ENCODE data around the gene NDC80. TPM values are rescaled to one million over a fixed set of nuclear protein-coding genes. Genes with fewer than 3 reads are reported as not detected.

NDC80 gene
- total and polyA plus RNA-seq, 9 of the 15 experiments (the other 6 are each of a cell fraction or from before 2014, with no cell fraction given): 65.2 to 97.9 (median 83.3) TPM

GRCh38 chr18:2617401-2617998, 46.1 kb downstream of the NDC80 start:
- ATAC-seq: no peak

More at GRCh38 chr18:2617401-2617998, 46.1 kb downstream of the NDC80 start:
- Histone ChIP-seq H3K9ac (ENCODE audit: insufficient read depth in 1 of 2, low read depth in 2 of 2, low read length in 2 of 2) (no peak overlapping the region), H3K4me1 (replicated peaks in 1 of 2; ENCODE audit: control insufficient read depth in 2 of 2, insufficient read depth in 2 of 2, low read length in 2 of 2) (no peaks in the 10 kb centered on the region), H3K4me3 (no peak overlapping the region), H2AFZ (ENCODE audit: low read depth, low read length) (no peak overlapping the region), H3K4me2 (ENCODE audit: insufficient read depth, low read length) (no peak overlapping the region), H3K9me1 (ENCODE audit: control insufficient read depth, insufficient read depth, low read length) (no peaks in the 10 kb centered on the region), H3K27ac (ENCODE audit: extremely low read depth, low read depth, low read length) (no peak overlapping the region), H3K9me3 (replicated peaks; ENCODE audit: control insufficient read depth, insufficient read depth, low read depth, low read length) (no peaks in the 10 kb centered on the region), H4K20me1 (replicated peaks; ENCODE audit: control insufficient read depth, insufficient read depth, low read length) (no peaks in the 10 kb centered on the region), H3K79me2 (ENCODE audit: control insufficient read depth, insufficient read depth, low read length) (no peaks in the 10 kb centered on the region), H3K36me3 (ENCODE audit: control insufficient read depth, insufficient read depth, low read length) (peaks cover 29% of the 10 kb centered on the region; the same call in 2 of the 3 replicates), H3K27me3 (ENCODE audit: control insufficient read depth in 2 of 2, insufficient read depth in 2 of 2, low read length in 2 of 2) (no peaks in the 10 kb centered on the region)
- FAIRE-seq (no peak), DNase-seq (ENCODE audit: extremely low read depth in 1 of 4, low spot score in 3 of 4) (no peak)
- CTCF ChIA-PET (ENCODE audit: low intra/inter-chr PET ratio): no interaction called here
- 75% methylated on average over 4 of the region's 4 CpGs for WGBS (ENCODE audit: insufficient coverage, low coverage, missing lambda C conversion rate)
- no TSS peak for BruUV-seq (replicated peaks)
- intact Hi-C loops (cut with micrococcal nuclease) (no loop called here), in situ Hi-C loops (cut with MboI) (no loop called here)
- no peak for TF ChIP-seq CBX5 (IDR thresholded peaks at IDR 0.05; ENCODE audit: borderline replicate concordance, low read depth)
- TF ChIP-seq ZNF3 (CRISPR knock-in tag; IDR thresholded peaks at IDR 0.05): no peak
- no peak for TF ChIP-seq ZNF449 (CRISPR knock-in tag; IDR thresholded peaks at IDR 0.05)
- TF ChIP-seq SMAD1 (IDR thresholded peaks at IDR 0.05; ENCODE audit: low read depth, low read length, partially characterized antibody): no peak
- peak; percentile 71 for TF ChIP-seq NFIC (IDR thresholded peaks at IDR 0.05)
- POLR2A ChIA-PET: interaction anchor here (1.3 to 1.6 kb wide), 2 partner anchors 9 to 13 kb away, joined by 4 read pairs; no protein-coding TSS in a partner anchor

Data from K562 (cell line).